HG03469 (cell line): ENCODE results near the gene FAM241A.
"Not testable (repeated sequence)": the region's sequence is repeated elsewhere in the genome, so short reads cannot be mapped to it uniquely, and the experiment has no call there.

Experiments
- ATAC-seq: cut with Tn5 transposase; IDR thresholded peaks from one replicate; pipeline ENCODE4 v1.9.1; 2021; ENCODE audit warnings: mild to moderate bottlenecking, moderate library complexity, moderate number of reproducible peaks; ENCODE audit not compliant: unreplicated experiment

The FAM241A gene

DNA sequence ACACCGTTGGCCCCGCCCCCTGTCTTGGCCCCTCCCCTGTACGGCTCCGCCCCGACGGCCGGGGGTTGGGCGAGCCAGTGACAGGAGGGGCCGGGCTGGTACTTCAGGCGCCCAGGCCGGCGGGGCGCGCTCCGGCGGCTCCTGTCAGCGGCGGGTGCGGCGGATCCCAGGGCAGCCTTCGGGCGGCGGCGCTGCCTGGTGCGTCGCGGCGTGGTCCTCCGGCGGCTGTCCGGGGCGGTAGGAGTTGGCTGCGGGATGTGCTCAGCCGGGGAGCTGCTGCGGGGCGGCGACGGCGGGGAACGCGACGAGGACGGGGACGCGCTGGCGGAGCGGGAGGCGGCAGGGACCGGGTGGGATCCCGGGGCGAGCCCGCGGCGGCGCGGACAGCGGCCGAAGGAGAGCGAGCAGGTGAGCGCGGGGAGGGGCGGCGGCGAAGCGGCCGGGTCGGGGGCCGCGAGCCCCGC, at the start of gene FAM241A:
TSS of gene FAM241A (plus strand) at position 129 of the 464 bp plus-strand sequence. CDS start at position 256, 127 bp downstream.
- ATAC-seq = peak; percentile 68

- no peak for ATAC-seq
Observed at GRCh38 chr4:112098841-112099530, 46.3 kb upstream of the FAM241A start.

DNA sequence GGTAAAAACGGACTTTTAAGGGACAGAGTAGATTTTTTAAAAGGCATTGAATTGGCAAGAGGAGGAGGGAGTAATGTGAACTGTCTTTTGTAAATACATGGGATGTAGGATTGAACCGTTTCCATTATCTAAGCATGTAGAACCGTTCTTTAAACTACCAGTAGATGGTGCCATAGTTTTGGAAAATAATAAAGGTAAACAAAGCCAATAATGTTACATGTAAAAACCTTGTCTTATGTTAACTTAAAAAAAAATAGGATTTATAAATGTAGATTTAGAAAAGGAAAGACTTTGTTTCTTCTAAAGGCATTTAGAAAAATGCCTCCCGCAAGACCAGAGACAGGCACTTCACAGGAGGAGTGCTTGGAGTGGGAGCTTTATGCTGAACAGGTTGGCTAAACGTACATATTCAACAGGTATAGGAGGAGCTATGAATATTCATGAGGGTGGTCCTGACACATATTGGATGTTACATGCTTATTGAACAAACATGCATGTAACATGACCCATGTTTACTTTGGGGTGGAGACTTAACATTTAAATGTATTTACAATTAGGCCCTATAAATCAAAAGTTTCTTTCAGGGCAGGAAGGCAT, 45.5 kb upstream of the FAM241A start:
- peak; percentile 62 for ATAC-seq

- no peak for ATAC-seq
Observed at GRCh38 chr4:112102875-112103370, 42.3 kb upstream of the FAM241A start.

- ATAC-seq = no peak
Observed at GRCh38 chr4:112105201-112105969, 39.9 kb upstream of the FAM241A start.

GRCh38 chr4:112109360-112110058, 35.7 kb upstream of the FAM241A start:
- peak; percentile 71 for ATAC-seq

DNA sequence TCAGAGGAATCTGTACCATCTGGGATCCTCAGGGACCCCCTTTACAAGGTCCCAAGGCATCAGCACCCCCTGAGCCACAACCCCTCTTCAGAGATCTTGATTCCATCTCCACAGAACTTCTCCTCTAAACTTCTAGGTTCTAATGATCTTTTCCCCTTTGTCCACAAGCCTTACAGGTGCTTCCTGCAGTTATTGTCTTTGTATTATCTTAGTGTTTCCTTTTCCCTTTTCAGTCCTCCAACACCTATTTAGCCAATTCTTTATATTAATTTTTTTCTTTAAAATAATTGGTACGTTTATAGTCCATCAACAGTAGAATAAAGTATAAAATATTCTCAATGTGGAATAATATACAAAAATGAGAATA, 35.2 kb upstream of the FAM241A start:
- no peak for ATAC-seq

- ATAC-seq = no peak
Observed at GRCh38 chr4:112111306-112111705, 33.9 kb upstream of the FAM241A start.

DNA sequence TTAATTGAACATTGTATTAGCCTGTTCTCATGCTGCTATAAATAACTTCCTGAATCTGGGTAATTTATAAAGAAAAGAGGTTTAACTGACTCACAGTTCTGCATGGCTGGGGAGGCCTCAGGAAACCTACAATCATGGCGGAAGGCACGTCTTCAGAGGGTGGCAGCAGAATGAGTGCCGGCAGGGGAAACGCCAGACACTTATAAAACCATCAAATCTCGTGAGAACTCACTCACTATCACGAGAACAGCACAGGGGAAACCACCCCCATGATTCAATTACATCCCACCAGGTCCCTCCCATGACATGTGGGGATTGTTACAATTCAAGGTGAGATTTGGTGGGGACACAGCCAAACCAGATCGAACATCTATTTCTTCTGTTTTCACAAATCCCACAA, 33.2 kb upstream of the FAM241A start:
- not testable (repeated sequence) for ATAC-seq

DNA sequence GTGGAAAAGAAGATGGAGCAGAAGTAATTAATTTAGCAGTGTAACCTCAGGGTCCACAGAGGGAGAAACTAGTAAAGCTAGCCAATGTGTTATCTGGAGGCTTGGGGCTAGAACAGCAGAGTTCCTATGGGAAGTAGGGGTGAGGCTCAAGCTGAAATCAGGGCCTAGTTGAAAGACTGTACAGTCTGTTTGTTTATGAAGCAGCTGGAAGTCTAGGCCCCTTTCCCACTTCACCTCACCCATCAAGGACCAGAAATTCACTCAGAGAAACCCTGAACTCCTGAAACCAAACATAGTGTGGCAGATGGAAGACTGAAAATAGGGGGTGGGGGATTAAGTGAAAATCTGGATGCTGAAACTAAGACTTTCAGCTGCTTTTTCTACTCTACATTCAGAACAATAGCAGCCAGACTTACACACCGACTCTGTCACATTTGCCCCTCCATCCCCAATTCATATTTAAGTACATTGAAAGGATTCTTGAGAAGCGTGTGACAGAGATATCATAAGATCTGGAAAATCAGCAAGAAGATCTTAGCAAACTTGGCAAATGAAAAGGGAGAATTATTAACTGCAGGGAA, 32.6 kb upstream of the FAM241A start:
- ATAC-seq = no peak

- no peak for ATAC-seq
Observed at GRCh38 chr4:112113864-112114263, 31.4 kb upstream of the FAM241A start.

GRCh38 chr4:112114452-112114851, 30.8 kb upstream of the FAM241A start:
- ATAC-seq = no peak

- no peak for ATAC-seq
Observed at GRCh38 chr4:112118742-112119352, 26.4 kb upstream of the FAM241A start.

DNA sequence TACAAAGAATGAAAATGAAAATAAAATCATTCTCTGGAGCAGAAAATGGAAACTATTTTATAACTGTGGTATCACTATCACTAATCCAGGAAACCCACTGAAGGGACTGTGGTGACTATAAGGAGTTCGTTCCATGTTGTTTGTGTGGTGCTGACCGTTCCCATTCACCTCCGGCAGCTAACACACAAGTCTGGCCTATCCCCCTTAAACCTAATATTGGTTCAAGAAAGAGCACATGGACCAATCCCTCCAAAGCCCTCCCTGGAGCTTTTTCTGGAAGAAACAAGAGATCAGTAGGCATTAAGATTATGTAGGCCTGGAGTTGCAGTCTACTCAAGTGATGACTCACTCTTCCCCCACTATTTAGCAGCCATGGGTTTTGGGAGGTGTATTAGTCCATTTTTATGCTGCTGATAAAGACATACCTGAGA, 25.9 kb upstream of the FAM241A start:
- peak; percentile 91 for ATAC-seq

DNA sequence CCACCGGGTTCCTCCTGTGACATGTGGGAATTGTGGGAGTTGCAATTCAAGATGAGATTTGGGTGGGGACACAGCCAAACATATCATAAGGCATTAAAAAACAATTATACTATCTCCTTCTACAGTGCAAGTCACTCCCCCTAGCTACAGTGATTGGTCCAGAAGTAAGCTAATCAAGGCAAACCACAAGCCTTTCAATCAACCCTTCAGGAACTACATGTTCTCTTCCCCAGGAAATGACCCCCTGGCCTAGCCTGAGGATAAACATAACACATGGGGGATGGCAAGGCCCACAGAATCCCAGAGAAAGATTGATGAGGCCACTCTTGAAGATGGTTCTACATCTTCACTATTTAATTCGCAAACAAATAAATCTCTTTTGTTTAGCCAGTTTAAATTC, 25.2 kb upstream of the FAM241A start:
- no peak for ATAC-seq

GRCh38 chr4:112125416-112125815, 19.8 kb upstream of the FAM241A start:
- no peak for ATAC-seq

GRCh38 chr4:112127048-112127637, 18.1 kb upstream of the FAM241A start:
- no peak for ATAC-seq

- ATAC-seq = no peak
Observed at GRCh38 chr4:112127803-112128202, 17.5 kb upstream of the FAM241A start.

- no peak for ATAC-seq
Observed at GRCh38 chr4:112128452-112128851, 16.8 kb upstream of the FAM241A start.

- ATAC-seq = no peak
Observed at GRCh38 chr4:112130906-112131305, 14.3 kb upstream of the FAM241A start.
